Limb (tissue), 2 donors: ENCODE data around the gene UBE2V1.

Experiments
- DNase-seq, 2 donors: peaks; one replicate each; pipeline ENCODE4 v3.0.0-alpha.2; 2016; ENCODE audit errors: extremely low spot score in 2 of 2

The UBE2V1 gene

GRCh38 chr20:50048420-50049166 lies 64.4 kb downstream of the UBE2V1 start:
- peak in 1 of 2 donors; percentile 61 for DNase-seq

GRCh38 chr20:50044353-50044960 lies 68.5 kb downstream of the UBE2V1 start:
- DNase-seq: no peak

DNA sequence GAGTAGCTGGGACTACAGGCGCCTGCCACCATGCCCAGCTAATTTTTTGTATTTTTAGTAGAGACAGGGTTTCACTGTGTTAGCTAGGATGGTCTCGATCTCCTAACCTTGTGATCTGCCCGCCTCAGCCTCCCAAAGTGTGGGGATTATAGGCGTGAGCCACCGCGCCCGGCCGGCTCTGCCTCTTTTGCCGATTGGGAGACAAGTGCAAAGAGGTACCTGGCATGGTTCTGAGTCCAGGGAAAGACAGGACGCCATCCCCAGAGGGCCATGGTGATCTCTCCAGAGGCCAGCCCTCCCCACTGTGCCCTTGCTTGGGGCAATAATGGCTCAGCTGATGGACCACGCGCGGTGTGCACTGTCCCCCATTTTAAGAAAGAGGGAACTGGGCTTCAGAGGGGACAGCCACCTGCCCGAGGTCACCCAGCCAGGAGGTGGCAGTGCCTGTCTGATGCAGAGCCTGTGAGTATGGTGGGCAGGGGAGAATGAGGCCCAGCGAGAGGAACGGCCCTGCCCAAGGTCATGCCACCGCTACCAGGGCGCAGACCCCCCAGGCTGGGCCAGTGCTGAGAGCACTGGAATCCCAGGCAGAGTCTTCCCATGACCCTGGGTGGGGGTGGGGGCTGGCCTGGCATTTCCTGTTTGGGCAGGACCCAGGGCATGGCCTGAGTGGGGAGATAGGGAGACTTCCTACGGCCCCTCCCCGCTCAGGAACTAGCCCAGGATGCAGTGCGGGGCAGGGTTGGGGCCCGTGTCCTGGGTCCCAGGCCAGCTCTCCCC lies 69.2 kb downstream of the UBE2V1 start:
- DNase-seq: no peak

- DNase-seq: no peak
Observed at GRCh38 chr20:50042370-50043313, 70.3 kb downstream of the UBE2V1 start.

- no peak for DNase-seq
Observed at GRCh38 chr20:50041246-50041873, 71.6 kb downstream of the UBE2V1 start.

- no peak for DNase-seq
Observed at GRCh38 chr20:50040432-50041245, 72.3 kb downstream of the UBE2V1 start.

DNA sequence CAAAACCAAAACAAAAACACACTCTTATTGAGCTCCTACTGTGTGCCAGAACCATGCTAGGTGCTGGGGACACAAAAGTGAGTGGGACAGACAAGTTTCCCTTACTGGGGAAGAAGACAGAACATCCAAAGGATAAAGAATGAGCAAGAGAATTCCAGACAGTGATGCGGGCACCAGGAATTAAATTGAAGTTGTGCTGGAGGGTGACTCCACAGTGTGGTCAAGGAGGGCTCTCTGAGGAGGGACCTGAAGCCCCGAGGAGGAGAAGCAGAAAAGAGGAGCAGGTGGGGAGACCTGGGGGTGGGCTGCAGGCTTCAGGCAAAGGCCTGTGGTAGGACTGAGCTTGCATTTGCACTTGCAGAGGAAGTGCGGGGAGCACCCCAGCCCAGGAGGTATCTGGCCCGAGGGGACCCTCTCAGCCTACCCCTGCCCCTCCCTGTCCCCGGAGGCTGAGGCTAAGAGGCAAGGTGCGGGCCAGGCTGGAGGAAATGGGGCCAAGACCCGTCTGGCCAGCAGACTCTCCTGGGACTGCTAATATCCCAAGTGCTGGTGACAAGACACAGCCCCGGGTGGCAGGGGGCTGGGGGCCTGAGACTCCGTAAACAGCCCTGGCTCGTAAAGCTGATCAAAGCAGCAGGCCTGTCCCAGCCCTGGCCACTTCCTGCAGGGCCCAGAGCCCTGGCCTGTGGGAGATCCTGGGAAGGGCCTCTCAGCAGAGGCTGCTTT lies 73.1 kb downstream of the UBE2V1 start:
- DNase-seq: no peak

- no peak for DNase-seq
Observed at GRCh38 chr20:50038574-50038991, 74.4 kb downstream of the UBE2V1 start.

DNA sequence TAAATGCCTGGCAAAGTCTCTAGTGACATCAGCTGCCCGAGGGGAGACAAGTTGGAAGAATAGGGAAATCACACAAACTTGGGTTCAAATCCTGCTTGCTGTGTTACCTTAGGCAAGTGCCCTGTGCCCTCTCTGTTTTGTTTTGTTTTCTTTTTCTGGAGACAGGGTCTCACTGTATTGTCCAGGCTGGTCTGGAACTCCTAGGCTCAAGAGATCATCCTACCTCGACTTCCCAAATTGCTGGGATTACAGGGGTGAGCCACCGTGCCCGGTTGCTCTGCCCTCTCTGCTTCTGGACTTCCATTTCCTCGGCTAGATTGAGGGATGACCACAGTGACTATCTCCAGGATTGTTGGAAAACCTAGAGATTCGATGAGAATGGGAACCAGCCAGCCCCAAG lies 74.8 kb downstream of the UBE2V1 start:
- DNase-seq: no peak

DNA sequence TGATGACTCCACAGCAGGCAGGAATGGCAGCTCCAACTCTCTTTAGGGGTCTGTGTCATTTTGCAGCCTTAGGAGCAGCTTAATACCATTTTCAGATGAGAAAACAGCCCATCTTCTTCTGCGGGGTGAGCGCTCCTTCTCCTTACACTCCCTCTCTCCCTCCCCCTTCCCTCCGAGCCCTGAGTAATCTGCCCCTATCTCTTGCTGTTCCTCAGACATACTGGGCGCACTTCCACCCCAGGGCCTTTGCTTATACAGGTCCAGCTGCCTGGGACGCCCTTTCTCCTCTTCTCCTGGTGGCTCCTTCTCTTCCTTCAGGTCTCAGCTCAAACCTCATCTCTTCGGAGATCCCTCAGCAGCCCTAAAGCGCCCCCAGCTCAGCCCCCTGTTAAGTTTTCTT lies 75.4 kb downstream of the UBE2V1 start:
- DNase-seq: no peak

DNA sequence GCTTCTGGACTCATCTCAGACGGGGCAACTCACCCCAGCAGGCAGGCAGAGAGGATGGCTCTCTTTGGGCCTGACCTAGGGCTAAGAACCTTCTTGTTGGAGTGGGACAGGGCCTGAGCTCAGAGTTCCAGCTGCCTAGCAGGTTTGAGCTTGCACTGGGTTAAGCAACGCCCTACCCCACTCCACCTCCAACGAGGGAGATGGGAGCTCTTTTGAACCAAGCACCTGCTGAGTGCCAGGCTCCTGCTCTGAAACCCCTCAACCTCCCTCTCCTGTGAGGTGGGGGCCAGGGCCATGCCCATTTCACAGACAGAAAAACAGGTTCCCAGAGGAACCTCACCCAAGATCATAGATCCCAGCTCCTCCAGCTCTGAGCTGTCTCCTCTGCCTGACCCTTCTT lies 75.8 kb downstream of the UBE2V1 start:
- DNase-seq: no peak

DNA sequence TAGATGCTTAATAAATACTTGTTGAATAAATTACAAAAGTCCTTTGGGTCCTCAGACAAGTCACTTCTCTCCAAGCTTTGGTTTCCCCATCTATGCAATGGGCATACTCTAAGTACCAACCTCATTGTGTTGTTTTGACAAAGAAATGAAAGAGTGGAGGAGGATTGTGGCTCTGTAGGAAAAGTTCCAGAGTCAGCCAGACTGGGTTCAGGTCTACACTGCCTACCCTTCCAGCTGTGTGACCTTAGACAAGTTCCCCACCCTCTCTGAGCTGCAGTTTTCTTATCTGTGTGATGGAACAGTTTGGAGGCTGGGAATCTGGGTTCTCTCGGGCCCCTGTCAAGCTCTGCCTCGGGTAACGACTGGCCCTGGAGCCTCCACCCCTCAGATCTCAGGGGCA lies 76.2 kb downstream of the UBE2V1 start:
- DNase-seq: no peak

GRCh38 chr20:50034567-50035180 lies 78.3 kb downstream of the UBE2V1 start:
- DNase-seq: no peak

GRCh38 chr20:50032955-50033666 lies 79.8 kb downstream of the UBE2V1 start:
- DNase-seq: no peak
